Measurements from ENCODE around the gene ARPC5L. TPM values are rescaled to one million over a fixed set of nuclear protein-coding genes. Genes with fewer than 3 reads are reported as not detected.
"Not testable (repeated sequence)": the region's sequence is repeated elsewhere in the genome, so short reads cannot be mapped to it uniquely, and the experiment has no call there.

Gene ARPC5L
- polyA plus RNA-seq, 3 donors from 2014 or later, result 169 to 202 (median 172) TPM

GRCh38 chr9:124899845-124900244, 37.9 kb downstream of the ARPC5L start:
- H3K4me3 Mint-ChIP-seq, result no peak overlapping the region
- no peak for DNase-seq
- H3K36me3 Mint-ChIP-seq, result peaks cover 17 to 39% (median 34%) of the 10 kb centered on the region in 3 donors
- no peaks in the 10 kb centered on the region for H3K9me3 Mint-ChIP-seq
- peaks cover 0 to 6% of the 10 kb centered on the region in 2 donors for H3K4me1 Mint-ChIP-seq
- H3K27ac Mint-ChIP-seq, result no peak overlapping the region
- H3K27me3 Mint-ChIP-seq (ENCODE audit: low read depth in 3 of 3), result peaks cover 0 to 2% (median 0%) of the 10 kb centered on the region in 3 donors

GRCh38 chr9:124906966-124907365, 45.0 kb downstream of the ARPC5L start:
- no peaks in the 10 kb centered on the region for H3K9me3 Mint-ChIP-seq
- DNase-seq, result no peak
- H3K27me3 Mint-ChIP-seq (ENCODE audit: low read depth in 3 of 3), result peaks cover 0 to 2% (median 0%) of the 10 kb centered on the region in 3 donors
- peaks cover 4 to 6% of the 10 kb centered on the region in 2 donors for H3K4me1 Mint-ChIP-seq
- peak overlapping the region in 2 of 6 donors; percentile 13 to 56 for H3K27ac Mint-ChIP-seq
- H3K4me3 Mint-ChIP-seq, result no peak overlapping the region
- H3K36me3 Mint-ChIP-seq, result peaks cover 19 to 44% (median 26%) of the 10 kb centered on the region in 3 donors

GRCh38 chr9:124908098-124908497, 46.2 kb downstream of the ARPC5L start:
- H3K9me3 Mint-ChIP-seq, result no peaks in the 10 kb centered on the region
- H3K36me3 Mint-ChIP-seq, result peaks cover 15 to 44% (median 27%) of the 10 kb centered on the region in 3 donors
- peak overlapping the region in 3 of 6 donors; percentile 31 to 41 (median 37) for H3K27ac Mint-ChIP-seq
- no peak for DNase-seq
- H3K4me1 Mint-ChIP-seq, result peaks cover 4 to 8% of the 10 kb centered on the region in 2 donors
- H3K4me3 Mint-ChIP-seq, result no peak overlapping the region
- H3K27me3 Mint-ChIP-seq (ENCODE audit: low read depth in 3 of 3), result peaks cover 0 to 2% (median 0%) of the 10 kb centered on the region in 3 donors

- Mint-ChIP-seq H3K4me3 (no peak overlapping the region), H3K27ac (peak overlapping the region in 2 of 6 donors; percentile 15 to 24), H3K4me1 (peaks cover 13 to 21% of the 10 kb centered on the region in 2 donors), H3K27me3 (ENCODE audit: low read depth in 3 of 3) (peaks cover 0 to 2% (median 0%) of the 10 kb centered on the region in 3 donors), H3K36me3 (peaks cover 18 to 46% (median 29%) of the 10 kb centered on the region in 3 donors), H3K9me3 (no peaks in the 10 kb centered on the region)
- no peak for DNase-seq
Measured at GRCh38 chr9:124911766-124912165, 49.8 kb downstream of the ARPC5L start.

GRCh38 chr9:124913378-124913777, 51.4 kb downstream of the ARPC5L start:
- no peaks in the 10 kb centered on the region for H3K9me3 Mint-ChIP-seq
- peaks cover 13 to 21% of the 10 kb centered on the region in 2 donors for H3K4me1 Mint-ChIP-seq
- H3K4me3 Mint-ChIP-seq, result no peak overlapping the region
- H3K27me3 Mint-ChIP-seq (ENCODE audit: low read depth in 3 of 3), result peaks cover 0 to 2% (median 0%) of the 10 kb centered on the region in 3 donors
- H3K36me3 Mint-ChIP-seq, result peaks cover 23 to 42% (median 30%) of the 10 kb centered on the region in 3 donors
- no peak for DNase-seq
- no peak overlapping the region for H3K27ac Mint-ChIP-seq

GRCh38 chr9:124914753-124915405, 52.9 kb downstream of the ARPC5L start:
- H3K27me3 Mint-ChIP-seq (ENCODE audit: low read depth in 3 of 3), result peaks cover 0 to 2% (median 0%) of the 10 kb centered on the region in 3 donors

GRCh38 chr9:124920394-124920793, 58.5 kb downstream of the ARPC5L start:
- H3K27me3 Mint-ChIP-seq (ENCODE audit: low read depth in 3 of 3); H3K4me3 Mint-ChIP-seq; H3K27ac Mint-ChIP-seq; DNase-seq; H3K9me3 Mint-ChIP-seq; H3K4me1 Mint-ChIP-seq: not testable (repeated sequence)
- peaks cover 14 to 34% (median 21%) of the 10 kb centered on the region in 3 donors for H3K36me3 Mint-ChIP-seq

More at GRCh38 chr9:124914753-124915405, 52.9 kb downstream of the ARPC5L start:
- Mint-ChIP-seq H3K4me1 (peaks cover 13 to 21% of the 10 kb centered on the region in 2 donors), H3K36me3 (peaks cover 26 to 47% (median 34%) of the 10 kb centered on the region in 3 donors), H3K27ac (no peak overlapping the region), H3K9me3 (no peaks in the 10 kb centered on the region), H3K4me3 (no peak overlapping the region)
- no peak for DNase-seq

Other genes with a start within 250 kb of the ARPC5L start
- not detected for gene NR6A1, start 90.8 kb upstream of the ARPC5L start, polyA plus RNA-seq
- gene OLFML2A, start 85.0 kb upstream of the ARPC5L start, polyA plus RNA-seq, result not detected
- gene WDR38, start 8.7 kb upstream of the ARPC5L start, polyA plus RNA-seq, result not detected
- 1,000 to 10,000 TPM in 2 of 3 donors, 100 to 1,000 TPM in 1; 774 to 2,756 (median 1,213) TPM for gene RPL35, start 173 bp upstream of the ARPC5L start, polyA plus RNA-seq
- 1 to 10 TPM in 2 of 3 donors, under 1 TPM in 1; 0.93 to 8.3 (median 5.3) TPM for gene GOLGA1, start 79.0 kb downstream of the ARPC5L start, polyA plus RNA-seq

Data from immature natural killer cell (primary cell).